EL (cell line): ENCODE results near the gene ASXL2.
"Not testable (repeated sequence)": the region's sequence is repeated elsewhere in the genome, so short reads cannot be mapped to it uniquely, and the experiment has no call there.

ENCODE experiments used
- DNase-seq: peaks from one replicate; pipeline ENCODE4 v3.0.0-alpha.2; 2016

The ASXL2 gene

GRCh38 chr2:25887624-25888242, 9.4 kb upstream of the ASXL2 start:
- no peak for DNase-seq

- DNase-seq, result peak; percentile 85
These were observed 7.6 kb upstream of the ASXL2 start for GRCh38 chr2:25885933-25886332.

- no peak for DNase-seq
These were observed 3.5 kb upstream of the ASXL2 start for GRCh38 chr2:25881764-25882163.

GRCh38 chr2:25879133-25879730, 945 bp upstream of the ASXL2 start:
- peak; percentile 80 for DNase-seq

- peak; percentile 62 for DNase-seq
These were observed 591 bp downstream of the ASXL2 start for GRCh38 chr2:25877431-25878360.

GRCh38 chr2:25872134-25872533, 6.2 kb downstream of the ASXL2 start:
- no peak for DNase-seq

GRCh38 chr2:25867396-25868003, 10.8 kb downstream of the ASXL2 start:
- DNase-seq, result no peak

GRCh38 chr2:25856377-25856776, 21.9 kb downstream of the ASXL2 start:
- DNase-seq, result no peak

- DNase-seq, result no peak
These were observed 23.2 kb downstream of the ASXL2 start for GRCh38 chr2:25855065-25855464.

GRCh38 chr2:25854613-25855012, 23.7 kb downstream of the ASXL2 start:
- no peak for DNase-seq

GRCh38 chr2:25853038-25853638, 25.1 kb downstream of the ASXL2 start:
- no peak for DNase-seq

- DNase-seq, result peak; percentile 74
These were observed 26.4 kb downstream of the ASXL2 start for GRCh38 chr2:25851740-25852503.

- not testable (repeated sequence) for DNase-seq
These were observed 27.9 kb downstream of the ASXL2 start for GRCh38 chr2:25850400-25850799.

- not testable (repeated sequence) for DNase-seq
These were observed 28.9 kb downstream of the ASXL2 start for GRCh38 chr2:25849350-25849749.

GRCh38 chr2:25845843-25846505, 32.3 kb downstream of the ASXL2 start:
- peak; percentile 75 for DNase-seq

GRCh38 chr2:25844089-25844488, 34.2 kb downstream of the ASXL2 start:
- peak; percentile 37 for DNase-seq

GRCh38 chr2:25842155-25842554, 36.1 kb downstream of the ASXL2 start:
- DNase-seq, result no peak

GRCh38 chr2:25838152-25838756, 40.0 kb downstream of the ASXL2 start:
- DNase-seq, result no peak

GRCh38 chr2:25835906-25836305, 42.4 kb downstream of the ASXL2 start:
- no peak for DNase-seq

GRCh38 chr2:25833566-25833965, 44.7 kb downstream of the ASXL2 start:
- DNase-seq, result peak; percentile 28

- DNase-seq, result no peak
These were observed 45.4 kb downstream of the ASXL2 start for GRCh38 chr2:25832897-25833296.
